Measurements from ENCODE around the gene ALPI. TPM values are rescaled to one million over a fixed set of nuclear protein-coding genes. Genes with fewer than 3 reads are reported as not detected.

The ALPI gene
- total and polyA plus RNA-seq, 2 donors (not counting 1 experiment from before 2014, with no cell fraction given), result not detected

GRCh38 chr2:232436381-232437194 is 19.4 kb upstream of the ALPI start:
- H3K4me2 ChIP-seq (replicated peaks; ENCODE audit: low read depth, low read length, poor library complexity, severe bottlenecking), result no peak overlapping the region
- peaks cover 0 to 7% of the 10 kb centered on the region in 2 donors for H3K4me1 ChIP-seq (ENCODE audit: control insufficient read depth in 2 of 2, insufficient read depth in 2 of 2, low read length in 2 of 2)
- WGBS (ENCODE audit: insufficient coverage), result 96% methylated on average over 12 of the region's 15 CpGs
- Mint-ChIP-seq H3K4me1 (peaks cover 2% of the 10 kb centered on the region), H3K4me3 (no peak overlapping the region), H3K9me3 (ENCODE audit: insufficient read depth) (no peaks in the 10 kb centered on the region), H3K27ac (no peak overlapping the region), H3K27me3 (peaks cover under 1% of the 10 kb centered on the region)
- TF ChIP-seq EZH2 (IDR thresholded peaks at IDR 0.05; ENCODE audit: borderline replicate concordance, insufficient read depth, low read depth, low read length, poor library complexity, severe bottlenecking) (no peak), CTCF (IDR thresholded peaks at IDR 0.05) (no peak)
- CTCF ChIA-PET, result interaction anchor here (0.9 to 1.1 kb wide), 3 partner anchors 9 to 530 kb away, joined by 3 read pairs; no protein-coding TSS in a partner anchor
- no peak overlapping the region for H3K9ac ChIP-seq (ENCODE audit: low read length)
- no peaks in the 10 kb centered on the region for H3K27me3 ChIP-seq (replicated peaks in 1 of 4; ENCODE audit: control extremely low read depth in 1 of 4, control insufficient read depth in 3 of 4, insufficient read depth in 4 of 4, low read length in 3 of 4)
- DNase-seq (no peak), ATAC-seq (ENCODE audit: low read depth) (no peak)
- no peaks in the 10 kb centered on the region for H3K36me3 ChIP-seq (replicated peaks in 1 of 2; ENCODE audit: control extremely low read depth in 1 of 2, control insufficient read depth in 1 of 2, extremely low read depth in 1 of 2, insufficient read depth in 2 of 2, low read length in 1 of 2)
- H3K79me2 ChIP-seq (ENCODE audit: control insufficient read depth, insufficient read depth, low read length), result no peaks in the 10 kb centered on the region
- intact Hi-C loops (cut with micrococcal nuclease), result no loop called here
- no peak overlapping the region for H2AFZ ChIP-seq (ENCODE audit: insufficient read depth, low read depth, low read length, poor library complexity, severe bottlenecking)
- H3K27ac ChIP-seq (ENCODE audit: low read length in 2 of 2), result no peak overlapping the region
- POLR2A ChIA-PET, result no interaction called here
- no peaks in the 10 kb centered on the region for H4K20me1 ChIP-seq (ENCODE audit: control insufficient read depth, insufficient read depth, low read length, poor library complexity, severe bottlenecking)
- no peaks in the 10 kb centered on the region for H3K9me3 ChIP-seq (ENCODE audit: control extremely low read depth in 1 of 3, control insufficient read depth in 2 of 3, insufficient read depth in 1 of 3, low read length in 2 of 3)
- H3K4me3 ChIP-seq (ENCODE audit: control extremely low read depth in 1 of 5, extremely low read depth in 1 of 5, insufficient read depth in 1 of 5, low read depth in 2 of 5, low read length in 4 of 5), result no peak overlapping the region

- intact Hi-C loops (cut with micrococcal nuclease), result no loop called here
- no peaks in the 10 kb centered on the region for H3K79me2 ChIP-seq (ENCODE audit: control insufficient read depth, insufficient read depth, low read length)
- H3K4me1 Mint-ChIP-seq, result peaks cover 2% of the 10 kb centered on the region
- ChIA-PET CTCF (interaction anchor here (0.6 to 1.1 kb wide), 4 partner anchors 9 to 1500 kb away, joined by 3 to 5 read pairs (median 3); no protein-coding TSS in a partner anchor), POLR2A (no interaction called here)
- no peaks in the 10 kb centered on the region for H3K27me3 ChIP-seq (replicated peaks in 1 of 4; ENCODE audit: control extremely low read depth in 1 of 4, control insufficient read depth in 3 of 4, insufficient read depth in 4 of 4, low read length in 3 of 4)
- H3K4me2 ChIP-seq (replicated peaks; ENCODE audit: low read depth, low read length, poor library complexity, severe bottlenecking), result no peak overlapping the region
- H3K27me3 Mint-ChIP-seq, result peaks cover 3% of the 10 kb centered on the region
- H3K36me3 ChIP-seq (replicated peaks in 1 of 2; ENCODE audit: control extremely low read depth in 1 of 2, control insufficient read depth in 1 of 2, extremely low read depth in 1 of 2, insufficient read depth in 2 of 2, low read length in 1 of 2), result no peaks in the 10 kb centered on the region
- H4K20me1 ChIP-seq (ENCODE audit: control insufficient read depth, insufficient read depth, low read length, poor library complexity, severe bottlenecking), result no peaks in the 10 kb centered on the region
- H3K27ac ChIP-seq (ENCODE audit: low read length in 2 of 2), result no peak overlapping the region
- TF ChIP-seq CTCF (IDR thresholded peaks at IDR 0.05), result no peak
- no peak for TF ChIP-seq EZH2 (IDR thresholded peaks at IDR 0.05; ENCODE audit: borderline replicate concordance, insufficient read depth, low read depth, low read length, poor library complexity, severe bottlenecking)
- H3K4me3 ChIP-seq (ENCODE audit: control extremely low read depth in 1 of 5, extremely low read depth in 1 of 5, insufficient read depth in 1 of 5, low read depth in 2 of 5, low read length in 4 of 5), result no peak overlapping the region
- H3K4me1 ChIP-seq (ENCODE audit: control insufficient read depth in 2 of 2, insufficient read depth in 2 of 2, low read length in 2 of 2), result peaks cover 0 to 7% of the 10 kb centered on the region in 2 donors
- H3K9ac ChIP-seq (ENCODE audit: low read length), result no peak overlapping the region
- no peak overlapping the region for H3K27ac Mint-ChIP-seq
- WGBS (ENCODE audit: insufficient coverage), result 95% methylated on average over 12 of the region's 12 CpGs
- H3K4me3 Mint-ChIP-seq, result no peak overlapping the region
- no peaks in the 10 kb centered on the region for H3K9me3 ChIP-seq (ENCODE audit: control extremely low read depth in 1 of 3, control insufficient read depth in 2 of 3, insufficient read depth in 1 of 3, low read length in 2 of 3)
- ATAC-seq (ENCODE audit: low read depth) (no peak), DNase-seq (no peak)
- no peaks in the 10 kb centered on the region for H3K9me3 Mint-ChIP-seq (ENCODE audit: insufficient read depth)
- H2AFZ ChIP-seq (ENCODE audit: insufficient read depth, low read depth, low read length, poor library complexity, severe bottlenecking), result no peak overlapping the region
These were observed 18.8 kb upstream of the ALPI start for GRCh38 chr2:232437195-232437571.

All from B cell (primary cell).